Activated T-cell treated with anti-CD3 and anti-CD28 coated beads for 4 hours (primary cell): ENCODE data around the gene PASK.

Source experiments
- DNase-seq: peaks from one replicate; pipeline ENCODE4 v3.0.0-alpha.2; 2020

The PASK gene

GRCh38 chr2:241074065-241074818, 75.0 kb downstream of the PASK start:
- DNase-seq, result no peak

- no peak for DNase-seq
Measured at GRCh38 chr2:241073166-241074064, 75.9 kb downstream of the PASK start.

GRCh38 chr2:241072553-241073165, 76.6 kb downstream of the PASK start:
- DNase-seq, result no peak

- DNase-seq, result no peak
Measured at GRCh38 chr2:241072151-241072550, 77.1 kb downstream of the PASK start.

- DNase-seq, result no peak
Measured at GRCh38 chr2:241071677-241072111, 77.6 kb downstream of the PASK start.

- no peak for DNase-seq
Measured at GRCh38 chr2:241070811-241071676, 78.2 kb downstream of the PASK start.

- no peak for DNase-seq
Measured at GRCh38 chr2:241070361-241070760, 78.9 kb downstream of the PASK start.

GRCh38 chr2:241069821-241070281, 79.4 kb downstream of the PASK start:
- no peak for DNase-seq

- DNase-seq, result no peak
Measured at GRCh38 chr2:241068942-241069810, 80.1 kb downstream of the PASK start.

- DNase-seq, result no peak
Measured at GRCh38 chr2:241068136-241068941, 80.9 kb downstream of the PASK start.

GRCh38 chr2:241067501-241068135, 81.7 kb downstream of the PASK start:
- DNase-seq, result no peak

- DNase-seq, result no peak
Measured at GRCh38 chr2:241066893-241067341, 82.4 kb downstream of the PASK start.

GRCh38 chr2:241066171-241066892, 82.9 kb downstream of the PASK start:
- no peak for DNase-seq

- DNase-seq, result no peak
Measured at GRCh38 chr2:241065355-241065803, 83.9 kb downstream of the PASK start.

- no peak for DNase-seq
Measured at GRCh38 chr2:241064802-241065354, 84.4 kb downstream of the PASK start.

GRCh38 chr2:241064008-241064801, 85.1 kb downstream of the PASK start:
- no peak for DNase-seq

- DNase-seq, result no peak
Measured at GRCh38 chr2:241063587-241063986, 85.7 kb downstream of the PASK start.

- DNase-seq, result no peak
Measured at GRCh38 chr2:241063093-241063551, 86.2 kb downstream of the PASK start.
